ENCODE results near the gene DOCK11.

DOCK11 gene

GRCh38 chrX:118495061-118495921 is at the start of gene DOCK11 (continued):
- TF ChIP-seq PATZ1 (tag by site-specific recombination; IDR thresholded peaks at IDR 0.05) (peak; percentile 89), ZNF302 (tag by site-specific recombination; IDR thresholded peaks at IDR 0.05; ENCODE audit: low read depth) (no peak), GLI2 (tag by site-specific recombination; IDR thresholded peaks at IDR 0.05; ENCODE audit: borderline replicate concordance, low read depth) (no peak), GLIS2 (tag by site-specific recombination; IDR thresholded peaks at IDR 0.05) (peak; percentile 67), ZSCAN4 (tag by site-specific recombination; IDR thresholded peaks at IDR 0.05) (no peak; the same call in 1 of the 2 replicates), ZNF394 (tag by site-specific recombination; IDR thresholded peaks at IDR 0.05; ENCODE audit: borderline replicate concordance) (peak; percentile 74; the same call in 1 of the 2 replicates), KLF1 (tag by site-specific recombination; IDR thresholded peaks at IDR 0.05) (peak; percentile 93), ZNF157 (tag by site-specific recombination; IDR thresholded peaks at IDR 0.05) (no peak), KLF9 (tag by site-specific recombination; IDR thresholded peaks at IDR 0.05; ENCODE audit: low read depth) (peak; percentile 96), GLIS1 (tag by site-specific recombination; IDR thresholded peaks at IDR 0.05) (peak; percentile 65), INSM2 (tag by site-specific recombination; IDR thresholded peaks at IDR 0.05) (no peak), ZNF654 (tag by site-specific recombination; IDR thresholded peaks at IDR 0.05; ENCODE audit: low read depth) (no peak), PRDM10 (tag by site-specific recombination; IDR thresholded peaks at IDR 0.05) (peak; percentile 76), ZBTB48 (tag by site-specific recombination; IDR thresholded peaks at IDR 0.05) (peak; percentile 61; the same call in 1 of the 2 replicates), ZBTB8A (tag by site-specific recombination; IDR thresholded peaks at IDR 0.05) (peak; percentile 66), ZNF768 (tag by site-specific recombination; IDR thresholded peaks at IDR 0.05) (no peak), ZNF48 (tag by site-specific recombination; IDR thresholded peaks at IDR 0.05) (no peak), FEZF1 (tag by site-specific recombination; IDR thresholded peaks at IDR 0.05) (no peak), ZNF202 (tag by site-specific recombination; IDR thresholded peaks at IDR 0.05; ENCODE audit: borderline replicate concordance) (no peak), KLF17 (tag by site-specific recombination; IDR thresholded peaks at IDR 0.05) (peak; percentile 86), WT1 (tag by site-specific recombination; IDR thresholded peaks at IDR 0.05) (peak; percentile 82), ZNF148 (tag by site-specific recombination; IDR thresholded peaks at IDR 0.05; ENCODE audit: borderline replicate concordance) (no peak), ZNF600 (tag by site-specific recombination; IDR thresholded peaks at IDR 0.05) (peak; percentile 65), ZNF366 (tag by site-specific recombination; conservative IDR thresholded peaks at IDR 0.05) (peak; percentile 94), OSR2 (tag by site-specific recombination; IDR thresholded peaks at IDR 0.05) (peak; percentile 64)

Data from HEK293 (cell line).